ENCODE data around the gene ANKRD28.
"Not testable (repeated sequence)": the region's sequence is repeated elsewhere in the genome, so short reads cannot be mapped to it uniquely, and the experiment has no call there.

GRCh38 chr3:15745896-15746295 is 51.9 kb downstream of the ANKRD28 start:
- TF ChIP-seq HDAC2 (IDR thresholded peaks at IDR 0.05); ZNF232 (CRISPR knock-in tag; IDR thresholded peaks at IDR 0.05); RERE (CRISPR knock-in tag; IDR thresholded peaks at IDR 0.05; ENCODE audit: borderline replicate concordance); HMG20B (CRISPR knock-in tag; IDR thresholded peaks at IDR 0.05); POLR2AphosphoS5 (IDR thresholded peaks at IDR 0.05; ENCODE audit: control insufficient read depth, insufficient read depth, low read depth, low read length); SMC3 (conservative IDR thresholded peaks at IDR 0.05; ENCODE audit: insufficient read depth, low read depth, low read length); CTCF (IDR thresholded peaks at IDR 0.05 in 2 of 3, conservative IDR thresholded peaks at IDR 0.05 in 1 of 3; ENCODE audit: insufficient read depth in 2 of 3, low read depth in 1 of 3, low read length in 3 of 3); MCM5 (IDR thresholded peaks at IDR 0.05; ENCODE audit: low read depth): not testable (repeated sequence)

Measured in K562 (cell line).